Gastroesophageal sphincter (tissue), 3 donors: Measurements from ENCODE around the gene MYBPH.

Source experiments
- POLR2A ChIP-seq, 2 donors: fragments of 450-650 bp; IDR thresholded peaks; one replicate each; pipeline ENCODE4 v1.6.1; 2017; ENCODE audit warnings: antibody characterized with exemption in 2 of 2, mild to moderate bottlenecking in 2 of 2, moderate library complexity in 1 of 2
- POLR2AphosphoS5 ChIP-seq: sonication (generic); formaldehyde crosslinking; IDR thresholded peaks from one replicate; pipeline ENCODE4 v1.6.1; 2017; ENCODE audit warnings: antibody characterized with exemption
- TF ChIP-seq, protein P1 (sequence below), 4 experiments: fragments of 200-600 bp in 2 of 4; fragments of 450-650 bp in 2 of 4; sonication (generic) in 1 of 4; IDR thresholded peaks; one replicate each; pipeline ENCODE4 v1.5.1; 2017 to 2019; ENCODE audit warnings: antibody characterized with exemption in 4 of 4, mild to moderate bottlenecking in 2 of 4, moderate library complexity in 2 of 4

DNA sequence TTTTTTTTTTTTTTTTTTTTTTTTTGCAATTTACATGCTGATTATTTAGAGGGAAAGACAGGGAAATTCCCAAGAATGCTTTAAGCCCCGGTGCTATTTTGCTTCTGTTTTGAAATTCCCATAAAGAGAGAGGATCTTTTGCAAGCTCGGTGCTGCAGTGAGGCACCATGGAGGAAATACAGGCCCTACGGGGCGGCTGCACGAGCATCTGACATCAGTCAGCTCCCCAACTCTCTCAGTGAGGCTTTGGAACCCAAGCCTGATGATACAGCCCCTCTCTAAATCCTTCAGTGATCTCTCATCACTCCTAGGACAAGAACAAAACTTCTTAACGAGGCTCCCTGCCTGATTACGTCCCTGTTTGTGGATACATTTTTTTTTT is 11.7 kb upstream of the MYBPH start:
- no peak for TF ChIP-seq POLR2AphosphoS5
- TF ChIP-seq, protein P1, sequence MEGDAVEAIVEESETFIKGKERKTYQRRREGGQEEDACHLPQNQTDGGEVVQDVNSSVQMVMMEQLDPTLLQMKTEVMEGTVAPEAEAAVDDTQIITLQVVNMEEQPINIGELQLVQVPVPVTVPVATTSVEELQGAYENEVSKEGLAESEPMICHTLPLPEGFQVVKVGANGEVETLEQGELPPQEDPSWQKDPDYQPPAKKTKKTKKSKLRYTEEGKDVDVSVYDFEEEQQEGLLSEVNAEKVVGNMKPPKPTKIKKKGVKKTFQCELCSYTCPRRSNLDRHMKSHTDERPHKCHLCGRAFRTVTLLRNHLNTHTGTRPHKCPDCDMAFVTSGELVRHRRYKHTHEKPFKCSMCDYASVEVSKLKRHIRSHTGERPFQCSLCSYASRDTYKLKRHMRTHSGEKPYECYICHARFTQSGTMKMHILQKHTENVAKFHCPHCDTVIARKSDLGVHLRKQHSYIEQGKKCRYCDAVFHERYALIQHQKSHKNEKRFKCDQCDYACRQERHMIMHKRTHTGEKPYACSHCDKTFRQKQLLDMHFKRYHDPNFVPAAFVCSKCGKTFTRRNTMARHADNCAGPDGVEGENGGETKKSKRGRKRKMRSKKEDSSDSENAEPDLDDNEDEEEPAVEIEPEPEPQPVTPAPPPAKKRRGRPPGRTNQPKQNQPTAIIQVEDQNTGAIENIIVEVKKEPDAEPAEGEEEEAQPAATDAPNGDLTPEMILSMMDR (IDR thresholded peaks at IDR 0.05): no peak
- TF ChIP-seq POLR2A (IDR thresholded peaks at IDR 0.05): no peak
